Vagina (tissue), 2 donors: ENCODE measurements around the gene TBCA.

Experiments
- CTCF ChIP-seq, 3 experiments: fragments of 450-650 bp in 2 of 3; fragments of 200-600 bp in 1 of 3; sonication (generic) in 1 of 3; IDR thresholded peaks; one replicate each; pipeline ENCODE4 v1.5.1; 2017 to 2019; ENCODE audit warnings: antibody characterized with exemption in 3 of 3, mild to moderate bottlenecking in 2 of 3, moderate library complexity in 2 of 3
- POLR2A ChIP-seq, 2 donors: fragments of 450-650 bp; IDR thresholded peaks; one replicate each; pipeline ENCODE4 v1.6.1; 2017; ENCODE audit warnings: antibody characterized with exemption in 2 of 2, mild to moderate bottlenecking in 2 of 2, moderate library complexity in 2 of 2

- TF ChIP-seq POLR2A (IDR thresholded peaks at IDR 0.05) (no peak), CTCF (IDR thresholded peaks at IDR 0.05) (no peak)
Measured at GRCh38 chr5:77824981-77825380, 48.8 kb upstream of the TBCA start.
